BLaER1 treated with 17β-estradiol and CSF1 and Interleukin-3, amounts not matched to agents 10 nM and 100 nM (cell line): ENCODE results near the gene PIAS1.

Experiments used
- H3K27ac ChIP-seq, 11 experiments: shearing (Covaris generic); formaldehyde crosslinking; 2 replicates each; pipeline ENCODE4 v1.8.1; 2022
- H3K27me3 ChIP-seq, 11 experiments: shearing (Covaris generic); formaldehyde crosslinking; 2 replicates each; pipeline ENCODE4 v1.8.1; 2022
- H3K36me3 ChIP-seq, 11 experiments: shearing (Covaris generic); formaldehyde crosslinking; 2 replicates each; pipeline ENCODE4 v1.8.1; 2022
- H3K4me1 ChIP-seq, 10 experiments: shearing (Covaris generic); formaldehyde crosslinking; 2 replicates each; pipeline ENCODE4 v1.8.1; 2022
- H3K4me2 ChIP-seq, 11 experiments: shearing (Covaris generic); formaldehyde crosslinking; 2 replicates each; pipeline ENCODE4 v1.8.1; 2022
- H3K4me3 ChIP-seq, 10 experiments: shearing (Covaris generic); formaldehyde crosslinking; 2 replicates each; pipeline ENCODE4 v1.8.1; 2022
- H3K9ac ChIP-seq, 11 experiments: shearing (Covaris generic); formaldehyde crosslinking; 2 replicates each; pipeline ENCODE4 v1.8.1; 2022
- H3K9me3 ChIP-seq, 11 experiments: shearing (Covaris generic); formaldehyde crosslinking; replicated peaks in 1 of 11; 2 replicates each; pipeline ENCODE4 v1.8.1; 2022
- H4K20me1 ChIP-seq, 11 experiments: shearing (Covaris generic); formaldehyde crosslinking; 2 replicates each; pipeline ENCODE4 v1.8.1; 2022
- Cebpa-rat ChIP-seq, 11 experiments: shearing (Covaris generic); IDR thresholded peaks; 2 replicates each; pipeline ENCODE4 v1.8.1; 2022

The PIAS1 gene

DNA sequence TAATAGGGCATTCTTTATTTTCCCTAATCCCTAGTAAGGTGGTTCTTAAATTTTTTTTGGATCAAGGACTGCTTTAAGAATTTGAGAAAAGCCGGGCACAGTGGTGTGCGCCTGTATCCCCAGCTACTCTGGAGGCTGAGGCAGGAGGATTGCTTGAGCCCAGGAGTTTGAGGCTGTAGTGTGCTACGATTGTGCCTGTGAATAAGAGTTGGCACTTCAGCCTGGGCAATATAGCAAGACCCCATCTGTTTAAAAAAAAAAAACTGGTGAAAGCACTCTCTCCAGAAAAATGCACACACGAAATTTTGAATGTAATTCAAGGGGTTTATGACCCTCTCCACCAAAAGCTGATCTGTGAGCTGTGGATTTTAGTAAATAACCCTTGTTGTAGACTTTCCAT, 119.0 kb downstream of the PIAS1 start:
- Histone ChIP-seq H3K9me3 (no peaks in the 10 kb centered on the region), H3K4me2 (no peak overlapping the region), H3K27ac (no peak overlapping the region), H3K9ac (no peak overlapping the region), H3K4me3 (no peak overlapping the region), H3K36me3 (peaks cover 77 to 95% (median 90%) of the 10 kb centered on the region in 11 experiments), H3K27me3 (no peaks in the 10 kb centered on the region), H3K4me1 (peaks cover 0 to 7% (median 0%) of the 10 kb centered on the region in 10 experiments; a peak in 1 of 20 replicates), H4K20me1 (peaks cover 0 to 25% (median 4%) of the 10 kb centered on the region in 11 experiments; a peak in 8 of 22 replicates)
- no peak for TF ChIP-seq Cebpa-rat (IDR thresholded peaks at IDR 0.05)

DNA sequence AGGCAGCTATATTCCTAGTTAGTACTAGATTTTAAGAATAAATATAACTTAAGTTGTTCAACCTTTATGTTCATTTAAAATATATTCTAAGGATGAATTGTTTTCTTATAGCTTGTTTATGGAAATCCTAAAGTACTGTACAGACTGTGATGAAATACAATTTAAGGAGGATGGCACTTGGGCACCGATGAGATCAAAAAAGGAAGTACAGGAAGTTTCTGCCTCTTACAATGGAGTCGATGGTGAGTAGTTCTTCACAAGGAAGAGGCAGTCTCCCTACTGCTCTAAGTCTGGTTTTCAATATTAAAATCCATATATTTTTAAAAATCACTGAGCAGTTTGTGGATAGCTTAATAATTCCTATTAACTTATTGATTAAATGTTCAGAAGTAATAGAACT, 121.4 kb downstream of the PIAS1 start:
- H3K4me2 ChIP-seq = no peak overlapping the region
- no peaks in the 10 kb centered on the region for H3K9me3 ChIP-seq
- H3K4me3 ChIP-seq = no peak overlapping the region
- H3K4me1 ChIP-seq = peaks cover 0 to 7% (median 0%) of the 10 kb centered on the region in 10 experiments; a peak in 1 of 20 replicates
- peaks cover 0 to 33% (median 3%) of the 10 kb centered on the region in 11 experiments; a peak in 8 of 22 replicates for H4K20me1 ChIP-seq
- H3K36me3 ChIP-seq = peaks cover 73 to 94% (median 86%) of the 10 kb centered on the region in 11 experiments
- no peak overlapping the region for H3K9ac ChIP-seq
- H3K27ac ChIP-seq = no peak overlapping the region
- H3K27me3 ChIP-seq = no peaks in the 10 kb centered on the region
- no peak for TF ChIP-seq Cebpa-rat (IDR thresholded peaks at IDR 0.05)

DNA sequence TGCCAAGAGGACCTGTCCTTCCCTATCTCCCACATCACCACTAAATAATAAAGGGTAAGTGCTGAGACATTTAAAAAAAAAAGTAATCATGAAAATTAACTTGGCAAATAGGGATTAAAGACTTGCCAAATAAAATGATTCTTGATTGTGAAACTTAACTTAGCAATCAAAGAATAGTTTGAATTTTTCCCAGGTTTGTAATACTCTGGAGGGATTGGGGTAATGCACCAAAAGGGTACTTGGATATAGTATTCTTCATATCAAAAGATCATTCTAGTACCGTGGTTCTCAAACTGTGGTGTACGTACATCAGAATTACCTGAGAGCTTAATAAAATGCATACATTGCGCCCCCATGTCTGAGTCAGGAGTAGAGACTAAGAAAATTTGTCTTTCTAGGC, 122.5 kb downstream of the PIAS1 start:
- no peak for TF ChIP-seq Cebpa-rat (IDR thresholded peaks at IDR 0.05)
- Histone ChIP-seq H3K9ac (no peak overlapping the region), H3K9me3 (no peaks in the 10 kb centered on the region), H3K4me2 (no peak overlapping the region), H3K4me1 (peaks cover 0 to 7% (median 0%) of the 10 kb centered on the region in 10 experiments; a peak in 1 of 20 replicates), H3K36me3 (peaks cover 73 to 94% (median 86%) of the 10 kb centered on the region in 11 experiments), H3K4me3 (no peak overlapping the region), H4K20me1 (peaks cover 0 to 35% (median 3%) of the 10 kb centered on the region in 11 experiments; a peak in 8 of 22 replicates), H3K27me3 (no peaks in the 10 kb centered on the region), H3K27ac (no peak overlapping the region)

DNA sequence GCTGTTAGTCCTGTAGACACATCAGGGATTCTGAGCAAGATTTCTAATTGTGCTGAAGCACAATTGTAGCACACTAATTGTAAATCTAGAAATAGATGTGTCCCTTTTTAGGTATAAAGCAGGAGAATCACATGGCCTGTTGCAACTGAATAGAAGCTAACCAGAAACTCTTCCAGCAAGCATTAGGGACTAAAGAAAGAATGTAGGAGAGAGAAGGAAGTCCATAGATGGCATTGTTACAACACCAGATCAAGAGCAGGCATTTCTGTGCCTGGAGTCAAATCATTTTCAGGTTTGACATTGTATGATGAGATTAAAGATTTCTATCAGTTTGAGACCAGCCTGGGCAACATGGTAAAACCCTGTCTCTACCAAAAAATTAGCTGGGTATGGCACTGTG, 123.6 kb downstream of the PIAS1 start:
- no peak for TF ChIP-seq Cebpa-rat (IDR thresholded peaks at IDR 0.05)
- Histone ChIP-seq H3K9me3 (no peaks in the 10 kb centered on the region), H3K4me2 (no peak overlapping the region), H3K27ac (no peak overlapping the region), H3K9ac (no peak overlapping the region), H3K36me3 (peaks cover 76 to 99% (median 91%) of the 10 kb centered on the region in 11 experiments), H3K27me3 (no peaks in the 10 kb centered on the region), H4K20me1 (peaks cover 0 to 31% (median 2%) of the 10 kb centered on the region in 11 experiments; a peak in 8 of 22 replicates), H3K4me3 (no peak overlapping the region), H3K4me1 (peaks cover 0 to 7% (median 0%) of the 10 kb centered on the region in 10 experiments; a peak in 2 of 20 replicates)

DNA sequence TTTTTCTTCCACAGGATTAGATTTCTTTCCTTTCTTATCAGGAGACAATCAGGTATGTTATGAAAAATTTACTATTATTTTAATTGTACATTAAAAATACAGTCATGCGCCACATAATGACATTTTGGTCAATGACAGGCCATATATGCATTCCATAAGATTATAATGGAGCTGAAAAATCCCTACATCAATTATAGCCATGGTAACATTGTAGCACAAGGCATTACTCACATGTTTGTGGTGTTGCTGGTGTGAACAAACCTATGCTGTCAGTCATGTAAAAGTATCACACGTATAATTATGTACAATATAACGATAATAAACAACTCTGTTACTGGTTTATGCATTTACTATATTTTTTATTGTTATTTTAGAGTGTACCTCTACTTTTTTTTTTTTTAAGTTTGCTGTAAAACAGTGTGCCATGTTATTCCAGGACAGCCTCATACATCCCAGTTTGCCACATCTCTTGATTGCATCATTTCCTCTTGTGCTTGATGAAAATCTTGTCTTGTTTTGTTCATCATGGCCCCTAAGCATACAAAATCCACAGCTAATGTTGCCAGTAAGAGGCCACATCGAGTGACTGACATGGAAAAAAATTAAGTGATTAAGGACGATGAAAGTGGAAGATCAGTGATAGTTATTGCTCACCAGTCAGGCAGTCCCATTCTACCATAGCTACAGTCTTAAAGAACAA, 129.7 kb downstream of the PIAS1 start:
- peaks cover 0 to 27% (median 3%) of the 10 kb centered on the region in 10 experiments; a peak in 8 of 20 replicates for H3K4me1 ChIP-seq
- H3K9me3 ChIP-seq = no peaks in the 10 kb centered on the region
- no peaks in the 10 kb centered on the region for H3K27me3 ChIP-seq
- H3K4me3 ChIP-seq = no peak overlapping the region
- H3K9ac ChIP-seq = no peak overlapping the region
- H3K27ac ChIP-seq = peak overlapping the region in 1 of 11 experiments; percentile 6; a peak in 1 of 22 replicates
- no peak for TF ChIP-seq Cebpa-rat (IDR thresholded peaks at IDR 0.05)
- H4K20me1 ChIP-seq = peaks cover 0 to 38% (median 0%) of the 10 kb centered on the region in 11 experiments; a peak in 7 of 22 replicates
- peak overlapping the region in 4 of 11 experiments; percentile 10 to 63 (median 28); a peak in 6 of 22 replicates for H3K4me2 ChIP-seq
- peaks cover 93 to 100% (median 98%) of the 10 kb centered on the region in 11 experiments for H3K36me3 ChIP-seq

DNA sequence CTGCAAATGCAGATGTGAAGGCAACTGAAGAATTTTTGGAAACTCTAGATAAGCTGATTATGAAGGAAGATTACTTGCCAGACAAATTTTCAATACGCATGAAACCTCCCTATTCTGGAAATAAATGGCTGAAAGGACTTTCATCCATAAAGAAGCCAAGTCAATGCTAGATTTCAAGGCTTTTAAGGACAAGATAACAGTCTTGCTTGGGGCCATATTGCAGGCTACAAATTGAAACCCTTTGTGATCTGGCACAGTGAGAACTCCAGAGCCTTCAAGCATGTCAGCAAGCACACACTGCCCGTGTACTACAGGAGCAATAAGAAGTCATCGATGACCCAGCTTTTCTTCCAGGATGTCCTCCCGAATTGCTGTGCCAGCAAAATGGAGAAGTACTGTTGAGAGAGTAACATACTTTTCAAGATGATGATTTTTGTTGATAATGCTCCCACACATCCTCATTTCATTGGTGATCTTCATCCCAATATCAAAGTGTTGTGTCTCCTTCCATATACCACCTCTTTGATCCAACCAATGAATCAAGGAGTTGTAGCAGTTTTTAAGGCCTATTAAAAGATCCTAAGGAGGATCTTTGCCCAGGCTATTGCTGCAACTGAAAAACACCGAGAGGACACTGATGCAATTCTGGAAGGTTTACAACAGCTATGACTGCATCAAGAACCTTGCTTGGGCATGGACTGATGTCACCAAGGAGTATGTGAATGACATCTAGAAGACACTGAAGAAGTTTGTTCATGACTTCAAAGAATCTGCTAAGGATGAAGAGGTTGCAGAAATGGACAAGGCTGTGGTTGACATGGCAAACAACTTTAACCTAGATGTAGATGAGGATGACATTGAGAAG, 130.7 kb downstream of the PIAS1 start:
- no peak overlapping the region for H3K27ac ChIP-seq
- no peak overlapping the region for H3K4me3 ChIP-seq
- no peaks in the 10 kb centered on the region for H3K9me3 ChIP-seq
- H3K4me2 ChIP-seq = peak overlapping the region in 4 of 11 experiments; percentile 10 to 63 (median 28); a peak in 6 of 22 replicates
- no peak for TF ChIP-seq Cebpa-rat (IDR thresholded peaks at IDR 0.05)
- H4K20me1 ChIP-seq = peaks cover 0 to 36% (median 0%) of the 10 kb centered on the region in 11 experiments; a peak in 7 of 22 replicates
- H3K4me1 ChIP-seq = peaks cover 0 to 27% (median 3%) of the 10 kb centered on the region in 10 experiments; a peak in 8 of 20 replicates
- no peaks in the 10 kb centered on the region for H3K27me3 ChIP-seq
- peaks cover 94 to 100% (median 97%) of the 10 kb centered on the region in 11 experiments for H3K36me3 ChIP-seq
- H3K9ac ChIP-seq = no peak overlapping the region

DNA sequence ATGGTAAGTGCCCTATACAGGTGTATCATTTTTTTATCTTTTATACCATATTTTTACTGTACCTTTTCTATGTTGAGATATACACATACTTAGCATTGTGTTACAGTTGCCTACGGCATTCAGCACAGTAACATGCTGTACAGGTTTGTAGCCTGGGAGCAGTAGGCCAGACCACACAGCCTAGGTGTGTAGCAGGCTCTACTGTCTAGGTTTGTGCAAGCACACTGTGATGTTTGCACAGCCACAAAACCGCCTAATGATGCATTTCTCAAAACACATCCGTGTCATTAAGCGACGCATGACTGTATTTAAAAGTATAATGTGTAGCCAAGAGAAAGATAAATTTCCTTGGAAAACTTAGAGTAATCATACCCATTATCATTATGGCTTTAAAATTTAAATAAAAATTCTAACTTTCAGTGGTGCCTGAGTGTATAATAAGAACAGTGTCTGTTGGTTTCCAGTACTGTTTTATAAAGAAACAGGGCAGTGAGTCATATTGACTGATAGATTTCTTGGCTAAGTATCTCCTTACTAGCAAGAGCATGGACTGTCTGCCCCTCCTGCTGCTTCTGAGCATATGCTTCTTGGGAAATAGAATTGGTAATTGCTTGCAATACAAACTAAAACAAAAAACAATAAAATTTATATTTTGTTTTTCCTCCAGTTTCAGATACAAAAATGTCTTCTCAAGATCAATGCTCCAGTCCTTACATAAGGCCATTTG, 132.7 kb downstream of the PIAS1 start:
- peaks cover 0 to 31% (median 0%) of the 10 kb centered on the region in 11 experiments; a peak in 7 of 22 replicates for H4K20me1 ChIP-seq
- H3K9ac ChIP-seq = no peak overlapping the region
- no peak for TF ChIP-seq Cebpa-rat (IDR thresholded peaks at IDR 0.05)
- H3K36me3 ChIP-seq = peaks cover 93 to 100% (median 96%) of the 10 kb centered on the region in 11 experiments
- no peak overlapping the region for H3K4me3 ChIP-seq
- no peak overlapping the region for H3K27ac ChIP-seq
- no peak overlapping the region for H3K4me2 ChIP-seq
- H3K4me1 ChIP-seq = peaks cover 0 to 27% (median 3%) of the 10 kb centered on the region in 10 experiments; a peak in 8 of 20 replicates
- H3K9me3 ChIP-seq = no peaks in the 10 kb centered on the region
- no peaks in the 10 kb centered on the region for H3K27me3 ChIP-seq

DNA sequence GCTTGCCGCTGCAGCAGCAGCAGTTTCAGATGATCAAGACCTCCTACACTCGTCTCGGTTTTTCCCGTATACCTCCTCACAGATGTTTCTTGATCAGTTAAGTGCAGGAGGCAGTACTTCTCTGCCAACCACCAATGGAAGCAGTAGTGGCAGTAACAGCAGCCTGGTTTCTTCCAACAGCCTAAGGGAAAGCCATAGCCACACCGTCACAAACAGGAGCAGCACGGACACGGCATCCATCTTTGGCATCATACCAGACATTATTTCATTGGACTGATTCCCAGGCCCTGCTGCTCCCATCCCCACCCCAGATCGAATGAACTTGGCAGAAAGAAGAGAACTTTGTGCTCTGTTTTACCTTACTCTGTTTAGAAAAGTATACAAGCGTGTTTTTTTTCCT, 133.4 kb downstream of the PIAS1 start:
- no peak for TF ChIP-seq Cebpa-rat (IDR thresholded peaks at IDR 0.05)
- no peak overlapping the region for H3K9ac ChIP-seq
- H3K27me3 ChIP-seq = no peaks in the 10 kb centered on the region
- H4K20me1 ChIP-seq = peaks cover 0 to 36% (median 0%) of the 10 kb centered on the region in 11 experiments; a peak in 7 of 22 replicates
- no peaks in the 10 kb centered on the region for H3K9me3 ChIP-seq
- no peak overlapping the region for H3K27ac ChIP-seq
- peaks cover 94 to 100% (median 97%) of the 10 kb centered on the region in 11 experiments for H3K36me3 ChIP-seq
- H3K4me2 ChIP-seq = no peak overlapping the region
- no peak overlapping the region for H3K4me3 ChIP-seq
- H3K4me1 ChIP-seq = peaks cover 0 to 27% (median 3%) of the 10 kb centered on the region in 10 experiments; a peak in 8 of 20 replicates
